ENCODE measurements around the gene CNTNAP2. TPM values are rescaled to one million over a fixed set of nuclear protein-coding genes. Genes with fewer than 3 reads are reported as not detected.

The CNTNAP2 gene
- total RNA-seq, 1 donor from 2014 or later: not detected

GRCh38 chr7:147199868-147200267 lies 1083.3 kb downstream of the CNTNAP2 start:
- intact Hi-C loops (cut with micrococcal nuclease): no loop called here

GRCh38 chr7:147207988-147208387 lies 1091.4 kb downstream of the CNTNAP2 start:
- intact Hi-C loops (cut with micrococcal nuclease): no loop called here

- intact Hi-C loops (cut with micrococcal nuclease): no loop called here
Measured at GRCh38 chr7:147231275-147231674, 1114.7 kb downstream of the CNTNAP2 start.

- intact Hi-C loops (cut with micrococcal nuclease): no loop called here
Measured at GRCh38 chr7:147235645-147236382, 1119.2 kb downstream of the CNTNAP2 start.

- intact Hi-C loops (cut with micrococcal nuclease): no loop called here
Measured at GRCh38 chr7:147240468-147240867, 1123.9 kb downstream of the CNTNAP2 start.

- intact Hi-C loops (cut with micrococcal nuclease): loop anchor here (2.0 to 5.0 kb wide), 2 partner anchors 898 to 1017 kb away; no protein-coding TSS in a partner anchor
Measured at GRCh38 chr7:147245274-147245673, 1128.7 kb downstream of the CNTNAP2 start.

GRCh38 chr7:147249956-147250355 lies 1133.4 kb downstream of the CNTNAP2 start:
- intact Hi-C loops (cut with micrococcal nuclease): loop anchor here (5.0 kb wide), 1 partner anchor 1012 kb away; no protein-coding TSS in a partner anchor

GRCh38 chr7:147251751-147252325 lies 1135.2 kb downstream of the CNTNAP2 start:
- intact Hi-C loops (cut with micrococcal nuclease): no loop called here

- intact Hi-C loops (cut with micrococcal nuclease): no loop called here
Measured at GRCh38 chr7:147261693-147262092, 1145.1 kb downstream of the CNTNAP2 start.

GRCh38 chr7:147265528-147265927 lies 1148.9 kb downstream of the CNTNAP2 start:
- intact Hi-C loops (cut with micrococcal nuclease): no loop called here

- intact Hi-C loops (cut with micrococcal nuclease): no loop called here
Measured at GRCh38 chr7:147276106-147276505, 1159.5 kb downstream of the CNTNAP2 start.

GRCh38 chr7:147276783-147277370 lies 1160.3 kb downstream of the CNTNAP2 start:
- intact Hi-C loops (cut with micrococcal nuclease): no loop called here

- intact Hi-C loops (cut with micrococcal nuclease): no loop called here
Measured at GRCh38 chr7:147279514-147279913, 1162.9 kb downstream of the CNTNAP2 start.

GRCh38 chr7:147279964-147280374 lies 1163.4 kb downstream of the CNTNAP2 start:
- intact Hi-C loops (cut with micrococcal nuclease): no loop called here

- intact Hi-C loops (cut with micrococcal nuclease): no loop called here
Measured at GRCh38 chr7:147282204-147282603, 1165.6 kb downstream of the CNTNAP2 start.

GRCh38 chr7:147296201-147296600 lies 1179.6 kb downstream of the CNTNAP2 start:
- intact Hi-C loops (cut with micrococcal nuclease): no loop called here

GRCh38 chr7:147296986-147297385 lies 1180.4 kb downstream of the CNTNAP2 start:
- intact Hi-C loops (cut with micrococcal nuclease): no loop called here

- intact Hi-C loops (cut with micrococcal nuclease): no loop called here
Measured at GRCh38 chr7:147298611-147299043, 1182.0 kb downstream of the CNTNAP2 start.

GRCh38 chr7:147300293-147300692 lies 1183.7 kb downstream of the CNTNAP2 start:
- intact Hi-C loops (cut with micrococcal nuclease): no loop called here

- intact Hi-C loops (cut with micrococcal nuclease): no loop called here
Measured at GRCh38 chr7:147304376-147304775, 1187.8 kb downstream of the CNTNAP2 start.

- intact Hi-C loops (cut with micrococcal nuclease): no loop called here
Measured at GRCh38 chr7:147305827-147306226, 1189.2 kb downstream of the CNTNAP2 start.

GRCh38 chr7:147308539-147308938 lies 1191.9 kb downstream of the CNTNAP2 start:
- intact Hi-C loops (cut with micrococcal nuclease): no loop called here
